SK-N-SH treated with all-trans-retinoic acid at 6 μM for 48 hours (cell line): ENCODE measurements around the gene HLF.
A peak's percentile ranks its signal among the peaks of the same experiment; 100 is the strongest.

Source experiments
- ATAC-seq: fragments of 200-7000 bp; cut with Tn5 transposase; 3 replicates; pipeline ENCODE4 v1.9.1; 2020; ENCODE audit warnings: mild to moderate bottlenecking, moderate library complexity
- ARNTL ChIP-seq: fragments of 450-650 bp; formaldehyde crosslinking; IDR thresholded peaks from 2 replicates; pipeline ENCODE4 v1.5.0; 2020; ENCODE audit warnings: low read depth, mild to moderate bottlenecking, moderate library complexity, borderline replicate concordance
- ESRRG ChIP-seq: fragments of 250-450 bp; sonication (Bioruptor Pico); IDR thresholded peaks from 2 replicates; pipeline ENCODE4 v1.6.1; 2021; ENCODE audit warnings: mild to moderate bottlenecking
- GLIS3 ChIP-seq: fragments of 250-450 bp; sonication (Bioruptor Pico); IDR thresholded peaks from 2 replicates; pipeline ENCODE4 v1.5.0; 2020; ENCODE audit warnings: mild to moderate bottlenecking, moderate library complexity
- ISL1 ChIP-seq: fragments of 250-450 bp; sonication (Bioruptor Pico); IDR thresholded peaks from 2 replicates; pipeline ENCODE4 v2.1.2; 2022; ENCODE audit warnings: mild to moderate bottlenecking, moderate library complexity
- PPARA ChIP-seq: fragments of 250-450 bp; sonication (Bioruptor Pico); IDR thresholded peaks from 2 replicates; pipeline ENCODE4 v1.5.0; 2020; ENCODE audit warnings: mild to moderate bottlenecking, borderline replicate concordance
- RARB ChIP-seq: fragments of 250-450 bp; sonication (Bioruptor Pico); IDR thresholded peaks from 2 replicates; pipeline ENCODE4 v1.8.0; 2021; ENCODE audit warnings: mild to moderate bottlenecking, moderate library complexity
- TCF4 ChIP-seq: fragments of 250-450 bp; sonication (Bioruptor Pico); IDR thresholded peaks from 2 replicates; pipeline ENCODE4 v1.8.0; 2021; ENCODE audit warnings: mild to moderate bottlenecking, moderate library complexity, borderline replicate concordance
- TOX ChIP-seq: fragments of 250-450 bp; sonication (Bioruptor Pico); IDR thresholded peaks from 2 replicates; pipeline ENCODE4 v1.8.0; 2021; ENCODE audit warnings: mild to moderate bottlenecking, moderate library complexity, borderline replicate concordance
- ZFP3 ChIP-seq: fragments of 250-450 bp; sonication (Bioruptor Pico); IDR thresholded peaks from 2 replicates; pipeline ENCODE4 v1.5.0; 2020; ENCODE audit warnings: mild to moderate bottlenecking, moderate library complexity
- ZNF565 ChIP-seq: fragments of 450-650 bp; formaldehyde crosslinking; conservative IDR thresholded peaks from 2 replicates; pipeline ENCODE4 v1.5.0; 2020; ENCODE audit warnings: low read depth, mild to moderate bottlenecking, moderate library complexity
- ZNF70 ChIP-seq: fragments of 450-650 bp; formaldehyde crosslinking; IDR thresholded peaks from 2 replicates; pipeline ENCODE4 v1.5.0; 2020; ENCODE audit warnings: mild to moderate bottlenecking, moderate library complexity
- TF ChIP-seq, protein P1 (sequence below): fragments of 250-450 bp; sonication (Bioruptor Pico); IDR thresholded peaks from 2 replicates; pipeline ENCODE4 v1.5.0; 2020; ENCODE audit warnings: mild to moderate bottlenecking, moderate library complexity
- TF ChIP-seq, protein P2 (sequence below): fragments of 250-450 bp; sonication (Bioruptor Pico); IDR thresholded peaks from 2 replicates; pipeline ENCODE4 v1.8.0; 2021; ENCODE audit warnings: low read depth, mild to moderate bottlenecking, moderate library complexity, borderline replicate concordance
- TF ChIP-seq, protein P3 (sequence below): fragments of 250-450 bp; sonication (Bioruptor Pico); IDR thresholded peaks from 2 replicates; pipeline ENCODE4 v1.5.1; 2021; ENCODE audit warnings: mild to moderate bottlenecking, moderate library complexity
- TF ChIP-seq, protein P4 (sequence below): fragments of 250-450 bp; sonication (Bioruptor Pico); IDR thresholded peaks from 2 replicates; pipeline ENCODE4 v1.8.0; 2020; ENCODE audit warnings: mild to moderate bottlenecking, moderate library complexity, borderline replicate concordance

HLF gene

DNA sequence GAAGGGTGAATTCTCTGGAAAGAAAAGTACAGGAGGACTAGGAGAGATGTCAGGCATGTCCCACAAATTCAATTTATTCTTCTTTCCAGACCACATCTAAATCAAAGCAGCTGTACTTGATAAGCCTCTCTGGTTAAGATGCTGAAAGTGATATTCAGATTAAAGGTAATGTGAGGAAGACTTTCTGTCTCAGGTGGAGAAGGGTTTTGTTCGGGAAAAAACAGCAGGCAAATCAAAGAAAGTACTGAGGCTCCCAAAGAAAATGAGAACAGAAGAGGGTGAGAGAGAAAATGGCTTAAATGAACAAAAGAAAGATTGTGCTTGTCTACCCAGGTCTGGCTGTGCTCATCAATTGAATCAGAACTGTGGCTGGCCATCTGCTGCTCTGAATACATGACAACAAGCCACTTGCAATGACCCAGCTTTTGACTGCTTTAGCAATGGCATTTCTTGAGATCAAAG, 101.3 kb downstream of the HLF start:
- TF ChIP-seq, protein P1, sequence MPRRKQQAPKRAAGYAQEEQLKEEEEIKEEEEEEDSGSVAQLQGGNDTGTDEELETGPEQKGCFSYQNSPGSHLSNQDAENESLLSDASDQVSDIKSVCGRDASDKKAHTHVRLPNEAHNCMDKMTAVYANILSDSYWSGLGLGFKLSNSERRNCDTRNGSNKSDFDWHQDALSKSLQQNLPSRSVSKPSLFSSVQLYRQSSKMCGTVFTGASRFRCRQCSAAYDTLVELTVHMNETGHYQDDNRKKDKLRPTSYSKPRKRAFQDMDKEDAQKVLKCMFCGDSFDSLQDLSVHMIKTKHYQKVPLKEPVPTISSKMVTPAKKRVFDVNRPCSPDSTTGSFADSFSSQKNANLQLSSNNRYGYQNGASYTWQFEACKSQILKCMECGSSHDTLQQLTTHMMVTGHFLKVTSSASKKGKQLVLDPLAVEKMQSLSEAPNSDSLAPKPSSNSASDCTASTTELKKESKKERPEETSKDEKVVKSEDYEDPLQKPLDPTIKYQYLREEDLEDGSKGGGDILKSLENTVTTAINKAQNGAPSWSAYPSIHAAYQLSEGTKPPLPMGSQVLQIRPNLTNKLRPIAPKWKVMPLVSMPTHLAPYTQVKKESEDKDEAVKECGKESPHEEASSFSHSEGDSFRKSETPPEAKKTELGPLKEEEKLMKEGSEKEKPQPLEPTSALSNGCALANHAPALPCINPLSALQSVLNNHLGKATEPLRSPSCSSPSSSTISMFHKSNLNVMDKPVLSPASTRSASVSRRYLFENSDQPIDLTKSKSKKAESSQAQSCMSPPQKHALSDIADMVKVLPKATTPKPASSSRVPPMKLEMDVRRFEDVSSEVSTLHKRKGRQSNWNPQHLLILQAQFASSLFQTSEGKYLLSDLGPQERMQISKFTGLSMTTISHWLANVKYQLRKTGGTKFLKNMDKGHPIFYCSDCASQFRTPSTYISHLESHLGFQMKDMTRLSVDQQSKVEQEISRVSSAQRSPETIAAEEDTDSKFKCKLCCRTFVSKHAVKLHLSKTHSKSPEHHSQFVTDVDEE (CRISPR knock-in tag) = peak; percentile 86; the same call in 1 of the 2 replicates
- TF ChIP-seq ISL1 (CRISPR knock-in tag) (0 out of 2 replicates have a peak, but pooled peaks have one; percentile 16), GLIS3 (CRISPR knock-in tag) (no peak), ESRRG (CRISPR knock-in tag) (no peak), TCF4 (CRISPR knock-in tag) (peak; percentile 97)
- peak; percentile 44; the same call in 2 of the 3 replicates for ATAC-seq

DNA sequence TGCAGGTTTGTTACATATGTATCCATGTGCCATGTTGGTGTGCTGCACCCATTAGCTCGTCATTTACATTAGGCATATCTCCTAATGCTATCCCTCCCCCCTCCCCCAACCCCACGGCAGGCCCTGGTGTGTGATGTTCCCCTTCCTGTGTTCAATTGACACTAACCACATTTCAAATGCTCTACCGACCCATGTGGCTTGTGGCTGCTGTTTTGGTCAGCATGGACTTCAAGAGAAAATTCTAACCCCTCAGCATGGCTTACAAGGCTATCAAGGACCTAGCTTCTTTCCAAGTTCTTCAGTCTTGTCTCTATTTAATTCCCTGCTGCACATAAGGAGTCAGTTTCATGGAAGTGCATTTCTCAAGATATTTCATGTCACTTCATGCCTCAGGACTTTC, 103.9 kb downstream of the HLF start:
- ATAC-seq = no peak
- TF ChIP-seq, protein P2, sequence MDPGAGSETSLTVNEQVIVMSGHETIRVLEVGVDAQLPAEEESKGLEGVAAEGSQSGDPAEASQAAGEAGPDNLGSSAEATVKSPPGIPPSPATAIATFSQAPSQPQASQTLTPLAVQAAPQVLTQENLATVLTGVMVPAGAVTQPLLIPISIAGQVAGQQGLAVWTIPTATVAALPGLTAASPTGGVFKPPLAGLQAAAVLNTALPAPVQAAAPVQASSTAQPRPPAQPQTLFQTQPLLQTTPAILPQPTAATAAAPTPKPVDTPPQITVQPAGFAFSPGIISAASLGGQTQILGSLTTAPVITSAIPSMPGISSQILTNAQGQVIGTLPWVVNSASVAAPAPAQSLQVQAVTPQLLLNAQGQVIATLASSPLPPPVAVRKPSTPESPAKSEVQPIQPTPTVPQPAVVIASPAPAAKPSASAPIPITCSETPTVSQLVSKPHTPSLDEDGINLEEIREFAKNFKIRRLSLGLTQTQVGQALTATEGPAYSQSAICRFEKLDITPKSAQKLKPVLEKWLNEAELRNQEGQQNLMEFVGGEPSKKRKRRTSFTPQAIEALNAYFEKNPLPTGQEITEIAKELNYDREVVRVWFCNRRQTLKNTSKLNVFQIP (CRISPR knock-in tag) = no peak
- TF ChIP-seq ZNF70 (CRISPR knock-in tag) (no peak), ISL1 (CRISPR knock-in tag) (no peak), ZFP3 (CRISPR knock-in tag) (no peak), PPARA (CRISPR knock-in tag) (no peak), RARB (CRISPR knock-in tag) (no peak), TOX (CRISPR knock-in tag) (no peak), ARNTL (CRISPR knock-in tag) (no peak), ZNF565 (CRISPR knock-in tag) (no peak)
- TF ChIP-seq, protein P3, sequence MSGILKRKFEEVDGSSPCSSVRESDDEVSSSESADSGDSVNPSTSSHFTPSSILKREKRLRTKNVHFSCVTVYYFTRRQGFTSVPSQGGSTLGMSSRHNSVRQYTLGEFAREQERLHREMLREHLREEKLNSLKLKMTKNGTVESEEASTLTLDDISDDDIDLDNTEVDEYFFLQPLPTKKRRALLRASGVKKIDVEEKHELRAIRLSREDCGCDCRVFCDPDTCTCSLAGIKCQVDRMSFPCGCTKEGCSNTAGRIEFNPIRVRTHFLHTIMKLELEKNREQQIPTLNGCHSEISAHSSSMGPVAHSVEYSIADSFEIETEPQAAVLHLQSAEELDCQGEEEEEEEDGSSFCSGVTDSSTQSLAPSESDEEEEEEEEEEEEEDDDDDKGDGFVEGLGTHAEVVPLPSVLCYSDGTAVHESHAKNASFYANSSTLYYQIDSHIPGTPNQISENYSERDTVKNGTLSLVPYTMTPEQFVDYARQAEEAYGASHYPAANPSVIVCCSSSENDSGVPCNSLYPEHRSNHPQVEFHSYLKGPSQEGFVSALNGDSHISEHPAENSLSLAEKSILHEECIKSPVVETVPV (CRISPR knock-in tag) = no peak
- TF ChIP-seq, protein P4, sequence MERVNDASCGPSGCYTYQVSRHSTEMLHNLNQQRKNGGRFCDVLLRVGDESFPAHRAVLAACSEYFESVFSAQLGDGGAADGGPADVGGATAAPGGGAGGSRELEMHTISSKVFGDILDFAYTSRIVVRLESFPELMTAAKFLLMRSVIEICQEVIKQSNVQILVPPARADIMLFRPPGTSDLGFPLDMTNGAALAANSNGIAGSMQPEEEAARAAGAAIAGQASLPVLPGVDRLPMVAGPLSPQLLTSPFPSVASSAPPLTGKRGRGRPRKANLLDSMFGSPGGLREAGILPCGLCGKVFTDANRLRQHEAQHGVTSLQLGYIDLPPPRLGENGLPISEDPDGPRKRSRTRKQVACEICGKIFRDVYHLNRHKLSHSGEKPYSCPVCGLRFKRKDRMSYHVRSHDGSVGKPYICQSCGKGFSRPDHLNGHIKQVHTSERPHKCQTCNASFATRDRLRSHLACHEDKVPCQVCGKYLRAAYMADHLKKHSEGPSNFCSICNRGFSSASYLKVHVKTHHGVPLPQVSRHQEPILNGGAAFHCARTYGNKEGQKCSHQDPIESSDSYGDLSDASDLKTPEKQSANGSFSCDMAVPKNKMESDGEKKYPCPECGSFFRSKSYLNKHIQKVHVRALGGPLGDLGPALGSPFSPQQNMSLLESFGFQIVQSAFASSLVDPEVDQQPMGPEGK (CRISPR knock-in tag) = no peak
- TF ChIP-seq, protein P1 (CRISPR knock-in tag) = no peak
